Nephron (organoid): ENCODE results near the gene CTNND2.

ENCODE experiments used
- H3K27ac Mint-ChIP-seq, 3 experiments: 2 replicates each; pipeline ENCODE4 v1.8.0; 2020; ENCODE audit warnings: mixed read lengths in 3 of 3, mild to moderate bottlenecking in 2 of 3, moderate library complexity in 1 of 3
- H3K27me3 Mint-ChIP-seq: 2 replicates; pipeline ENCODE4 v1.8.0; 2021; ENCODE audit warnings: low read depth, mild to moderate bottlenecking, moderate library complexity, mixed read lengths
- H3K36me3 Mint-ChIP-seq: 2 replicates; pipeline ENCODE4 v1.8.0; 2020; ENCODE audit warnings: low read depth, mixed read lengths
- H3K4me1 Mint-ChIP-seq: 2 replicates; pipeline ENCODE4 v1.8.0; 2020; ENCODE audit warnings: mixed read lengths
- H3K4me3 Mint-ChIP-seq, 3 experiments: 2 replicates each; pipeline ENCODE4 v1.8.0; 2020; ENCODE audit warnings: mild to moderate bottlenecking in 3 of 3, mixed read lengths in 3 of 3, moderate library complexity in 2 of 3
- H3K9me3 Mint-ChIP-seq: 2 replicates; pipeline ENCODE4 v1.8.0; 2020; ENCODE audit warnings: mixed read lengths
- CTCF ChIP-seq, 3 experiments: fragments of 200-600 bp; sonication (generic); IDR thresholded peaks; one replicate each; pipeline ENCODE4 v1.5.0; 2021; ENCODE audit warnings: antibody characterized with exemption in 3 of 3; ENCODE audit not compliant: unreplicated experiment in 3 of 3

CTNND2 gene

GRCh38 chr5:11922394-11922793, 18.1 kb upstream of the CTNND2 start:
- peaks cover 5% of the 10 kb centered on the region for H3K9me3 Mint-ChIP-seq
- H3K27me3 Mint-ChIP-seq, result peaks cover 6% of the 10 kb centered on the region
- no peaks in the 10 kb centered on the region for H3K36me3 Mint-ChIP-seq
- no peak overlapping the region for H3K4me3 Mint-ChIP-seq
- H3K4me1 Mint-ChIP-seq, result no peaks in the 10 kb centered on the region
- no peak overlapping the region for H3K27ac Mint-ChIP-seq
- no peak for TF ChIP-seq CTCF (IDR thresholded peaks at IDR 0.05; ENCODE audit: unreplicated experiment in 3 of 3)

- H3K4me3 Mint-ChIP-seq, result no peak overlapping the region
- H3K36me3 Mint-ChIP-seq, result no peaks in the 10 kb centered on the region
- H3K27me3 Mint-ChIP-seq, result peaks cover 12% of the 10 kb centered on the region
- H3K27ac Mint-ChIP-seq, result no peak overlapping the region
- no peaks in the 10 kb centered on the region for H3K4me1 Mint-ChIP-seq
- no peak for TF ChIP-seq CTCF (IDR thresholded peaks at IDR 0.05; ENCODE audit: unreplicated experiment in 3 of 3)
- peaks cover 5% of the 10 kb centered on the region for H3K9me3 Mint-ChIP-seq
These were observed 14.3 kb upstream of the CTNND2 start for GRCh38 chr5:11918463-11919045.

GRCh38 chr5:11909471-11909870, 5.2 kb upstream of the CTNND2 start:
- peaks cover 48% of the 10 kb centered on the region for H3K27me3 Mint-ChIP-seq
- no peaks in the 10 kb centered on the region for H3K36me3 Mint-ChIP-seq
- no peaks in the 10 kb centered on the region for H3K4me1 Mint-ChIP-seq
- H3K4me3 Mint-ChIP-seq, result no peak overlapping the region
- no peaks in the 10 kb centered on the region for H3K9me3 Mint-ChIP-seq
- no peak for TF ChIP-seq CTCF (IDR thresholded peaks at IDR 0.05; ENCODE audit: unreplicated experiment in 3 of 3)
- no peak overlapping the region for H3K27ac Mint-ChIP-seq

- Mint-ChIP-seq H3K36me3 (no peaks in the 10 kb centered on the region), H3K4me1 (peaks cover 7% of the 10 kb centered on the region), H3K27me3 (peaks cover 71% of the 10 kb centered on the region), H3K27ac (no peak overlapping the region), H3K4me3 (peak overlapping the region in 1 of 3 experiments; percentile 40), H3K9me3 (no peaks in the 10 kb centered on the region)
- TF ChIP-seq CTCF (IDR thresholded peaks at IDR 0.05; ENCODE audit: unreplicated experiment in 3 of 3), result no peak
These were observed 2.3 kb upstream of the CTNND2 start for GRCh38 chr5:11906497-11906896.

GRCh38 chr5:11905206-11905605, 960 bp upstream of the CTNND2 start:
- peaks cover 7% of the 10 kb centered on the region for H3K4me1 Mint-ChIP-seq

More at GRCh38 chr5:11905206-11905605, 960 bp upstream of the CTNND2 start:
- H3K4me3 Mint-ChIP-seq, result peak overlapping the region; percentile 73 to 75 (median 74)
- H3K27ac Mint-ChIP-seq, result no peak overlapping the region
- no peaks in the 10 kb centered on the region for H3K36me3 Mint-ChIP-seq
- H3K9me3 Mint-ChIP-seq, result no peaks in the 10 kb centered on the region
- H3K27me3 Mint-ChIP-seq, result peaks cover 78% of the 10 kb centered on the region
- no peak for TF ChIP-seq CTCF (IDR thresholded peaks at IDR 0.05; ENCODE audit: unreplicated experiment in 3 of 3)
